Mesendoderm (in vitro differentiated cells): ENCODE measurements around the gene TTC8.

ENCODE experiments used
- DNase-seq: peaks from one replicate; pipeline ENCODE4 v3.0.0; 2013
- H2AK5ac ChIP-seq: 2 replicates; pipeline ENCODE4 v1.6.1; 2013; ENCODE audit warnings: low read length, inconsistent platforms
- H2BK120ac ChIP-seq: 2 replicates; pipeline ENCODE4 v1.6.1; 2013; ENCODE audit warnings: low read depth, mild to moderate bottlenecking, low read length, moderate library complexity, mixed read lengths
- H2BK15ac ChIP-seq: replicated peaks from 2 replicates; pipeline ENCODE4 v1.6.1; 2013; ENCODE audit warnings: low read depth, mild to moderate bottlenecking, moderate library complexity
- H2BK5ac ChIP-seq: 2 replicates; pipeline ENCODE4 v1.6.1; 2013; ENCODE audit warnings: low read length, inconsistent platforms
- H3K18ac ChIP-seq: 2 replicates; pipeline ENCODE4 v1.6.1; 2013; ENCODE audit warnings: mild to moderate bottlenecking, low read length, mixed read lengths
- H3K23ac ChIP-seq: one replicate; pipeline ENCODE4 v1.6.1; 2013; ENCODE audit warnings: low read length
- H3K27ac ChIP-seq: 2 replicates; pipeline ENCODE4 v1.5.1; 2013; ENCODE audit warnings: low read depth, mild to moderate bottlenecking, inconsistent platforms, low read length, moderate library complexity
- H3K27me3 ChIP-seq: 2 replicates; pipeline ENCODE4 v1.6.1; 2013; ENCODE audit warnings: low read length, control low read depth, mild to moderate bottlenecking, inconsistent platforms; ENCODE audit not compliant: insufficient read depth, poor library complexity
- H3K36me3 ChIP-seq: 2 replicates; pipeline ENCODE4 v1.6.1; 2013; ENCODE audit warnings: low read length, inconsistent platforms; ENCODE audit not compliant: control insufficient read depth, insufficient read depth
- H3K4ac ChIP-seq: one replicate; pipeline ENCODE4 v1.6.1; 2013; ENCODE audit warnings: low read depth, mild to moderate bottlenecking, low read length, moderate library complexity
- H3K4me1 ChIP-seq: 2 replicates; pipeline ENCODE4 v1.6.1; 2013; ENCODE audit warnings: low read depth, low read length, inconsistent platforms; ENCODE audit not compliant: control insufficient read depth
- H3K4me2 ChIP-seq: 2 replicates; pipeline ENCODE4 v1.6.1; 2013; ENCODE audit warnings: low read length
- H3K4me3 ChIP-seq: 2 replicates; pipeline ENCODE4 v1.5.1; 2013; ENCODE audit warnings: mild to moderate bottlenecking, low read length
- H3K56ac ChIP-seq: one replicate; pipeline ENCODE4 v1.6.1; 2013; ENCODE audit warnings: low read length
- H3K79me1 ChIP-seq: 2 replicates; pipeline ENCODE4 v1.6.1; 2013; ENCODE audit warnings: low read length, inconsistent platforms
- H3K79me2 ChIP-seq: 2 replicates; pipeline ENCODE4 v1.6.1; 2013; ENCODE audit warnings: mild to moderate bottlenecking, low read length; ENCODE audit not compliant: control insufficient read depth, insufficient read depth
- H3K9ac ChIP-seq: 2 replicates; pipeline ENCODE4 v1.6.1; 2013; ENCODE audit warnings: low read length, inconsistent platforms
- H4K5ac ChIP-seq: one replicate; pipeline ENCODE4 v1.6.1; 2013; ENCODE audit warnings: low read length
- H4K8ac ChIP-seq: one replicate; pipeline ENCODE4 v1.6.1; 2013; ENCODE audit warnings: low read depth, mild to moderate bottlenecking, control low read depth, low read length, moderate library complexity
- WGBS: extraction: QIAGEN DNeasy Blood & Tissue Kit; methylation state at CpG from one replicate; pipeline ENCODE4 v1.1.7; 2013; ENCODE audit warnings: low lambda C conversion rate, missing lambda C conversion rate; ENCODE audit not compliant: insufficient coverage; ENCODE audit errors: extremely low coverage; 5-methylcytosine and 5-hydroxymethylcytosine counted together

Gene TTC8

DNA sequence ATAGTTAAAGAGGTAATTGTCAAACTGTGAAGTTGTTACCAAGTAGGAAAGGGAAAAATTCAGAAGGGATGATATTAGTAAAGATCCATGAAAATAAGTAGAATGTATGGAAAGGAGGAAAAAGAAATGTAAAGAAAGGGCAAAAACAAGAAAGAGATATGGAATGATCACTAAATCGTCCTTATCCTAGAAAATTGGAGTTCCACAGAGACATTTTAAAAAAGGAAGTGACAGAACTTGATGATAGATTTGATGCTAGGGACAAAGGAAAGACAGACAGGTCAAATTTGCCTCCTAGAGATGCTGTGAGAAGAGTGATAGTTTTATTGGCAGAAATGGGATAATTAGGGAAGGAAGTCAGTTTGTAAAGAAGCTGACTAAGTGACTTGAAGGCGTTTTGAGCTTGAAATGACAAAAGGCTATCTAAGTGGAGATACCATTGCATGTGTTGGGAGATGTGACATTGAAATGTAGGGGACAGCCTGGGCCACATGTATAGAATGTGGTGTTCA lies 20.6 kb downstream of the TTC8 start:
- Histone ChIP-seq H3K4ac (no peak overlapping the region), H3K23ac (no peak overlapping the region), H3K4me3 (no peak overlapping the region), H2BK120ac (no peak overlapping the region), H3K4me2 (no peak overlapping the region), H3K79me1 (no peaks in the 10 kb centered on the region), H2BK15ac (no peak overlapping the region), H3K79me2 (no peaks in the 10 kb centered on the region), H3K36me3 (no peaks in the 10 kb centered on the region), H3K9ac (no peak overlapping the region), H3K18ac (no peak overlapping the region), H3K27ac (no peak overlapping the region), H4K8ac (no peak overlapping the region), H4K5ac (no peak overlapping the region), H3K4me1 (no peaks in the 10 kb centered on the region), H3K56ac (no peak overlapping the region), H3K27me3 (no peaks in the 10 kb centered on the region), H2AK5ac (no peak overlapping the region), H2BK5ac (no peak overlapping the region)
- WGBS: no CpG with 5 or more reads among the region's 2 CpGs
- DNase-seq: no peak

DNA sequence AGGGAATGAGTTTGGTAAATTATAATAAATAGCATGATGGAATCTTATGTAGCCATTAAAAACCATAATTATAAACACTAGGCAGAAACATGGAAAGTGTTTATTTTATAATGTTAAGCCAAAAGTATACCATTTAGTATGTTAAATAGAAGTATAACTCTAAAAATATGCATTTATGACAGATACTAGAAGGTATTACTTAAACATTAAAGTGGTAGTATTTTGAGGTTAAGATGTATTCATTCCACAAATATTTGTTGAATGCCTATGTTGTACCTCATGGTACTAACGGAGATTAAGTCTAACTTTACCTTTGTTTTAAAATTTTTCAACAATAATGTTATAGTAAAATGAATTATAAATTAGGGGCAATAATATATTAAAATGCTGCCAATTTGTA lies 24.1 kb downstream of the TTC8 start:
- no peaks in the 10 kb centered on the region for H3K79me2 ChIP-seq
- no peak overlapping the region for H2AK5ac ChIP-seq
- DNase-seq: no peak
- no peak overlapping the region for H3K23ac ChIP-seq
- no peaks in the 10 kb centered on the region for H3K79me1 ChIP-seq
- H3K18ac ChIP-seq: no peak overlapping the region
- no peak overlapping the region for H4K5ac ChIP-seq
- H3K27me3 ChIP-seq: no peaks in the 10 kb centered on the region
- H4K8ac ChIP-seq: no peak overlapping the region
- WGBS: no CpG with 5 or more reads among the region's 1 CpG
- no peak overlapping the region for H2BK120ac ChIP-seq
- no peak overlapping the region for H3K4ac ChIP-seq
- H3K4me2 ChIP-seq: no peak overlapping the region
- no peaks in the 10 kb centered on the region for H3K4me1 ChIP-seq
- no peaks in the 10 kb centered on the region for H3K36me3 ChIP-seq
- H2BK5ac ChIP-seq: no peak overlapping the region
- H3K27ac ChIP-seq: no peak overlapping the region
- H3K56ac ChIP-seq: no peak overlapping the region
- H3K9ac ChIP-seq: no peak overlapping the region
- H2BK15ac ChIP-seq: no peak overlapping the region
- no peak overlapping the region for H3K4me3 ChIP-seq

DNA sequence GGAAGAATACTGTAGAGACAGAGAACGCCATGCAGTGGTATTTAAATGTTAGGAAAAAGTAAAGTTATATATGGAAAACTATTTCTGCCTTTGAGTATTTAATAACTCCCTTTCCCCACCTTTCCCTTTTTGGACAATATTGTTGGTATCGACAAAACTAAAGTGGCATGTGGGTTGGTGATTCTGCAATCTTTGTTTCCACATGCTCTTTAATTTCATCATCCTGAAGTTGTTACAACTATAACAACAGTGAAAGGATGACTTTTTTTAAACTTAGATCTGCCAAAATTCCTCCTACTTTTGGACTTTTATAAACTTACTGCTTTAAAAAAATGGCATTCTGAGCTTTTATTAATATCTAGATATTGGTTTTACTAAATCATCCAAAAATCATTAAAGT lies 25.3 kb downstream of the TTC8 start:
- Histone ChIP-seq H3K36me3 (no peaks in the 10 kb centered on the region), H3K9ac (no peak overlapping the region), H3K79me1 (no peaks in the 10 kb centered on the region), H4K8ac (no peak overlapping the region), H3K27ac (no peak overlapping the region), H2BK15ac (no peak overlapping the region), H3K27me3 (no peaks in the 10 kb centered on the region), H2BK120ac (no peak overlapping the region), H3K4ac (no peak overlapping the region), H3K18ac (no peak overlapping the region), H3K4me3 (no peak overlapping the region), H2BK5ac (no peak overlapping the region), H3K4me1 (no peaks in the 10 kb centered on the region), H3K23ac (no peak overlapping the region), H3K79me2 (no peaks in the 10 kb centered on the region), H3K4me2 (no peak overlapping the region), H3K56ac (no peak overlapping the region), H2AK5ac (no peak overlapping the region), H4K5ac (no peak overlapping the region)
- no peak for DNase-seq
- no CpG with 5 or more reads among the region's 2 CpGs for WGBS

DNA sequence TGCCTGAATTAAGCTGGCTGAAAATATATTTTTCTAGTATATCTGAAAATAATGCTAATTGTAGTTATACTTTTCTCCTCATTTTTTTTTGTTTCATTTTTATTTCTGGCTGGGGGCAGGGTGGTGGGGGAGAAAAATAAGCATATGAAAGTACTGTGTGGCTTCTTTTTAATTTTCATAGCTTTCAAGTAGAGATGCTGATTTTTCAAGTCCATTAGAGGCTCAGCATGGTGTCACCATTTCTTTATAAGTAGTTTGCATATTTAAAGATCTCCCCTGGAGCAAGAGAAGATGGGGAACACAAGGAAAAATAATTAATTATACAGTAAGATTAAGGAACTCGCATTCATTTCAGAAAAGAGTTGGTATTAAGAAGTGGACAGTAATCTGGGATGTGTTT lies 27.1 kb downstream of the TTC8 start:
- H3K56ac ChIP-seq: no peak overlapping the region
- H3K18ac ChIP-seq: no peak overlapping the region
- H3K79me2 ChIP-seq: no peaks in the 10 kb centered on the region
- no peak overlapping the region for H4K8ac ChIP-seq
- H2BK15ac ChIP-seq: no peak overlapping the region
- H3K9ac ChIP-seq: no peak overlapping the region
- no peak overlapping the region for H2AK5ac ChIP-seq
- no peak overlapping the region for H4K5ac ChIP-seq
- no peak overlapping the region for H2BK120ac ChIP-seq
- H2BK5ac ChIP-seq: no peak overlapping the region
- no peak overlapping the region for H3K27ac ChIP-seq
- no CpG with 5 or more reads among the region's 1 CpG for WGBS
- no peak overlapping the region for H3K4me3 ChIP-seq
- H3K79me1 ChIP-seq: no peaks in the 10 kb centered on the region
- no peak overlapping the region for H3K4me2 ChIP-seq
- H3K23ac ChIP-seq: no peak overlapping the region
- no peak overlapping the region for H3K4ac ChIP-seq
- DNase-seq: no peak
- no peaks in the 10 kb centered on the region for H3K36me3 ChIP-seq
- no peaks in the 10 kb centered on the region for H3K4me1 ChIP-seq
- no peaks in the 10 kb centered on the region for H3K27me3 ChIP-seq

DNA sequence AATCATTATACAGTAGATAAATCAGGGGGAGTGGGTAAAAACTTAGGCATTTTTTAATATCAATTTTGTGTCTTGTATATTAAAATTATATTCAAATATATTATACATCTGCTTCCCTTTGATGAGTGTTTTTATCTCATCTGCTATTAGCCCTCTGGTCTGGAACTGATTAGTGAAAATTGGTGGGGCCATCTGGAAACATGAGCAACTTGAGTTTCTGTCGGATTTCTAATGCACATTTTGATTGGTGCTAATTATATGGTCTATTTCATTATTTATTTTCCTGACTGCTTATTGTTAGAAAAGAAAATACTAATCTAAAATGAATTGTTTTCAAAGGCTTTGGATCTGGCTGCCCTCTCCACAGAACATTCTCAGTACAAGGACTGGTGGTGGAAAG lies 28.2 kb downstream of the TTC8 start:
- Histone ChIP-seq H3K79me1 (no peaks in the 10 kb centered on the region), H3K27me3 (no peaks in the 10 kb centered on the region), H4K5ac (no peak overlapping the region), H2BK15ac (no peak overlapping the region), H3K36me3 (no peaks in the 10 kb centered on the region), H3K56ac (no peak overlapping the region), H3K27ac (no peak overlapping the region), H3K4me2 (no peak overlapping the region), H3K18ac (no peak overlapping the region), H3K23ac (no peak overlapping the region), H2AK5ac (no peak overlapping the region), H3K4ac (no peak overlapping the region), H3K79me2 (no peaks in the 10 kb centered on the region), H3K9ac (no peak overlapping the region), H3K4me1 (no peaks in the 10 kb centered on the region), H3K4me3 (no peak overlapping the region), H2BK5ac (no peak overlapping the region), H4K8ac (no peak overlapping the region), H2BK120ac (no peak overlapping the region)
- no peak for DNase-seq
- no CpG with 5 or more reads among the region's 1 CpG for WGBS

DNA sequence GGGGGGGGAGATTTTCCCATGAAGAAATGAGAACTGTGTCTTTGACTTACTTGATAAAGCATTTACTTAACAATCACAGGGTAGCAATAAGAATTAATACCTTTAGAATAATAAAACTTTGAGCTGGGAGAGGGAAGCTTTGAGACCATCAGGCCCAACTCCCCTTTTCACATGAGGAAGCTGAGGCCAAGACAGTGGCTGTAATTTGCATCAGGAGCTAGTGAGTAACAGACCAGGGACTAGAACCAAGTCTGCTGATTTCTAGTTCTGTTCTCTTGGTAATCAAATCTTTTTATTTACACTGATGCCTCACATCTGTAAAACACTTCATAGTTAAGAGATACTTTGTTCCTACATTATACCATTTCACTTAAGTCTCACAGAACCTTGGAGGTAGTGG lies 28.7 kb downstream of the TTC8 start:
- Histone ChIP-seq H3K23ac (no peak overlapping the region), H3K9ac (no peak overlapping the region), H3K27ac (no peak overlapping the region), H2AK5ac (no peak overlapping the region), H3K79me1 (no peaks in the 10 kb centered on the region), H3K18ac (no peak overlapping the region), H3K4me1 (no peaks in the 10 kb centered on the region), H2BK5ac (no peak overlapping the region), H4K5ac (no peak overlapping the region), H3K79me2 (no peaks in the 10 kb centered on the region), H4K8ac (no peak overlapping the region), H3K4ac (no peak overlapping the region), H3K36me3 (no peaks in the 10 kb centered on the region), H2BK120ac (no peak overlapping the region), H2BK15ac (no peak overlapping the region), H3K27me3 (no peaks in the 10 kb centered on the region), H3K56ac (no peak overlapping the region), H3K4me2 (no peak overlapping the region), H3K4me3 (no peak overlapping the region)
- no peak for DNase-seq
